Measurements from ENCODE around the gene DLGAP1.

DNA sequence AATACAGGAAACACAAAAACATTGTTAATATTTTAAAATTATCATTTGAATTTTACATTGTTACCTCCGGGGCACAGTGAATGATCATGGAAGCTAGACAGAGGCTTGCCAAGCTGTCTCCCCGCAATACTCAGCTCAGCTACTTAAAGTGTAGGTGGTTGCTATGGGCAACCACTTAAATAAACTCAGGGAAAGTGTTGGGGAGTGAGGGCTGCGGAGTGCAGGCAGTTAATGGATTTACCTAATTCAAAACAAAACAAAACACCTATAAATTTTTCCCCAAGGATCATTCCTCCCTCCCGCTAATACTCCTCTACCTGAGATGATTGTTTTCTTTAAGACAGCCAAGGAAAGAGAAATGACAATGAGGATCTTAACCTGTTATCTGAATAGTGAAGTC lies 655.6 kb downstream of the DLGAP1 start:
- TF ChIP-seq POLR2AphosphoS5 (IDR thresholded peaks at IDR 0.05) (no peak), POLR2A (IDR thresholded peaks at IDR 0.05) (no peak), EP300 (IDR thresholded peaks at IDR 0.05) (no peak)
- TF ChIP-seq, protein P1, sequence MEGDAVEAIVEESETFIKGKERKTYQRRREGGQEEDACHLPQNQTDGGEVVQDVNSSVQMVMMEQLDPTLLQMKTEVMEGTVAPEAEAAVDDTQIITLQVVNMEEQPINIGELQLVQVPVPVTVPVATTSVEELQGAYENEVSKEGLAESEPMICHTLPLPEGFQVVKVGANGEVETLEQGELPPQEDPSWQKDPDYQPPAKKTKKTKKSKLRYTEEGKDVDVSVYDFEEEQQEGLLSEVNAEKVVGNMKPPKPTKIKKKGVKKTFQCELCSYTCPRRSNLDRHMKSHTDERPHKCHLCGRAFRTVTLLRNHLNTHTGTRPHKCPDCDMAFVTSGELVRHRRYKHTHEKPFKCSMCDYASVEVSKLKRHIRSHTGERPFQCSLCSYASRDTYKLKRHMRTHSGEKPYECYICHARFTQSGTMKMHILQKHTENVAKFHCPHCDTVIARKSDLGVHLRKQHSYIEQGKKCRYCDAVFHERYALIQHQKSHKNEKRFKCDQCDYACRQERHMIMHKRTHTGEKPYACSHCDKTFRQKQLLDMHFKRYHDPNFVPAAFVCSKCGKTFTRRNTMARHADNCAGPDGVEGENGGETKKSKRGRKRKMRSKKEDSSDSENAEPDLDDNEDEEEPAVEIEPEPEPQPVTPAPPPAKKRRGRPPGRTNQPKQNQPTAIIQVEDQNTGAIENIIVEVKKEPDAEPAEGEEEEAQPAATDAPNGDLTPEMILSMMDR (IDR thresholded peaks at IDR 0.05): no peak

All from gastroesophageal sphincter (tissue), 3 donors.